Body of pancreas (tissue), 4 donors: ENCODE measurements around the gene RAC3.
A peak's percentile ranks its signal among the peaks of the same experiment; 100 is the strongest.

ENCODE experiments used
- POLR2A ChIP-seq, 3 donors: fragments of 450-650 bp; IDR thresholded peaks; one replicate each; pipeline ENCODE4 v1.6.1; 2016; ENCODE audit warnings: antibody characterized with exemption in 3 of 3, mild to moderate bottlenecking in 2 of 3
- TF ChIP-seq, protein P1 (sequence below), 7 experiments: fragments of 450-650 bp in 4 of 7; fragments of 200-600 bp in 3 of 7; sonication (generic) in 3 of 7; IDR thresholded peaks; one replicate each; pipeline ENCODE4 v1.5.1; 2016 to 2019; ENCODE audit warnings: antibody characterized with exemption in 7 of 7

DNA sequence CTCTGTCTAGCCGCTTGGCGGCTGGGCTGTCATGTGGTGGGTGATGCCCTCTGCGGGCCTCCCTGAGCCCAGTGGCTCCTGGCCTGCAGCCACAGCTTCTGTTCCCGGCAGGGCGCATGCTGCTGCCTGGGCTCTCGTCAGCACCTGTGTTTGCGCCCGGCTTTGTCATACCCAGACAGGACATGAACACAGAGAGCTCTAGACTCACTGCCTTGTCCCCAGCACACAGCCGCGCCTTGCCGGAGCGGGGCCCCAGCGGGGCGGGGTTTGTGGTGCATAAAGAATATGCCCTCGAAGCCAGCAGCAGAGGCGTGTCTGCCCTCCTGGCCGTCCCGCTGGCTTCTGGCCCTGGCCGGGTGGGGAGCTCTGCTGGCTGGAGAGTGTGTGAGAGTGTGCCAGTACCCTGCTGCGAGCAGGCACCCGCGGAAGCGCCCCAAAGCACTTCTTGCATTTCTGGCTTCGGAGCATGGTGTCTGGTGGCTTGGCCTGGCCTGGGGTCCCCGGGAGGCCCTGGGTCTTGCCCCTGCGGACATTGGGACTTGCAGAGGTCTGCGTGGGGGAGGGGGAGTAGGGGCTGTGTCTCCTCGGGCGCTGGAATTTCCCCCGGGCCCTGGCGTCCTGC, 39.7 kb upstream of the RAC3 start:
- TF ChIP-seq, protein P1, sequence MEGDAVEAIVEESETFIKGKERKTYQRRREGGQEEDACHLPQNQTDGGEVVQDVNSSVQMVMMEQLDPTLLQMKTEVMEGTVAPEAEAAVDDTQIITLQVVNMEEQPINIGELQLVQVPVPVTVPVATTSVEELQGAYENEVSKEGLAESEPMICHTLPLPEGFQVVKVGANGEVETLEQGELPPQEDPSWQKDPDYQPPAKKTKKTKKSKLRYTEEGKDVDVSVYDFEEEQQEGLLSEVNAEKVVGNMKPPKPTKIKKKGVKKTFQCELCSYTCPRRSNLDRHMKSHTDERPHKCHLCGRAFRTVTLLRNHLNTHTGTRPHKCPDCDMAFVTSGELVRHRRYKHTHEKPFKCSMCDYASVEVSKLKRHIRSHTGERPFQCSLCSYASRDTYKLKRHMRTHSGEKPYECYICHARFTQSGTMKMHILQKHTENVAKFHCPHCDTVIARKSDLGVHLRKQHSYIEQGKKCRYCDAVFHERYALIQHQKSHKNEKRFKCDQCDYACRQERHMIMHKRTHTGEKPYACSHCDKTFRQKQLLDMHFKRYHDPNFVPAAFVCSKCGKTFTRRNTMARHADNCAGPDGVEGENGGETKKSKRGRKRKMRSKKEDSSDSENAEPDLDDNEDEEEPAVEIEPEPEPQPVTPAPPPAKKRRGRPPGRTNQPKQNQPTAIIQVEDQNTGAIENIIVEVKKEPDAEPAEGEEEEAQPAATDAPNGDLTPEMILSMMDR (IDR thresholded peaks at IDR 0.05) = peak in 3 of 7 experiments; percentile 14 to 41 (median 41)
- TF ChIP-seq POLR2A (IDR thresholded peaks at IDR 0.05) = peak in 2 of 3 donors; percentile 23 to 27
